Right renal pelvis (tissue), 4 donors: Measurements from ENCODE around the gene WDR81. TPM values are rescaled to one million over a fixed set of nuclear protein-coding genes. Genes with fewer than 3 reads are reported as not detected.
A peak's percentile ranks its signal among the peaks of the same experiment; 100 is the strongest.
"Not testable (repeated sequence)": the region's sequence is repeated elsewhere in the genome, so short reads cannot be mapped to it uniquely, and the experiment has no call there.

Experiments
- DNase-seq, 4 donors: peaks; one replicate each; pipeline ENCODE4 v3.0.0-alpha.2; 2013; ENCODE audit warnings: low read depth in 4 of 4, low spot score in 3 of 4, missing footprints in 1 of 4
- polyA plus RNA-seq, 4 donors: library from polyadenylated mRNA; unstranded; fragments of 120-200 nt; gene quantifications; one replicate each; pipeline ENCODE4 v1.2.1, GENCODE V29; 2013; ENCODE audit not compliant: insufficient read length in 4 of 4

Gene WDR81
- polyA plus RNA-seq, 4 donors, result 13.5 to 22.2 (median 15.4) TPM

DNA sequence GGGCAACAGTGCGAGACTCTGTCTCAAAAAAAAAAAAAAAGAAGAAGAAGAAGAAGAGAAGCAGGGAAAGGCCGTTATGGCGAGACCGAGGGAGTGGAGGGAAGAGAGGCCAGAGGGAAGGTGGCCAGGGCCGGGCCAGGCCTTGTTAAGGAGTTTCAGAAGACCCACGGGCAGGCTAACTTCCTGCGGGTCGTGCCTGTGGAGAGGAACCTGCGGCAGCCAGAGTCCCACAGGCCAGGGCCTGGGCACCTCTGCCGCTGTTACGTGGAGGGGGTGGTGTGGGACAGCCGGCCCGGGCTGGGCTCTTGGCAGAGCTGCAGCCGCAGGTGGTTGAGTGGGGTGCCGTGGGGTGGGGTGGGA is 5.4 kb downstream of the WDR81 start:
- DNase-seq, result no peak

- no peak for DNase-seq
Measured at GRCh38 chr17:1730326-1731193, 6.1 kb downstream of the WDR81 start.

- no peak for DNase-seq
Measured at GRCh38 chr17:1731194-1731506, 6.6 kb downstream of the WDR81 start.

GRCh38 chr17:1732241-1732832 is 7.8 kb downstream of the WDR81 start:
- DNase-seq, result no peak

DNA sequence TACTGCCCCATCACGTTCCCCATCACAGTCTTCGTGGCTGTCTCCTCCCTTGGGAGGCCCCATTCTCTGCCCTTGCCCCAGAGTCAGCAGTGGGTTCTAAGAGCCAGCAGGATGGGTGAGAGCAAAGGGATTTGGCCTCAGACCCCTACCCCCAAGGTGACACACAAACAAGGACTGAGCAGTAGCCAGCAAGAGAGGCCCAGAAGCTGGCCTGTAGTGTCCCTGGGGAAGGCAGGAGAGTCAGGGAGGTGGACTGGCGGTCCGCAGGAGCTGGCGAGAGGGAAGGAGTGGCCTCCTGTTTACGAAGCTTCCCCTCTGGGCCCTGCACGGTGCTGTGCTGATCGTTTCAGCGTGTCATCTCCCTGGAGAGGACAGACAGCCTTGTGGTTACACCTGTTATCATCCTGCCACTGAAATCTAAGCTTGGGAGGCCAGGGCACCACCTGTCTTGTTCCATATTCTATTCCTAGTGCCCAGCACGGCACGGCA is 8.4 kb downstream of the WDR81 start:
- DNase-seq, result no peak

DNA sequence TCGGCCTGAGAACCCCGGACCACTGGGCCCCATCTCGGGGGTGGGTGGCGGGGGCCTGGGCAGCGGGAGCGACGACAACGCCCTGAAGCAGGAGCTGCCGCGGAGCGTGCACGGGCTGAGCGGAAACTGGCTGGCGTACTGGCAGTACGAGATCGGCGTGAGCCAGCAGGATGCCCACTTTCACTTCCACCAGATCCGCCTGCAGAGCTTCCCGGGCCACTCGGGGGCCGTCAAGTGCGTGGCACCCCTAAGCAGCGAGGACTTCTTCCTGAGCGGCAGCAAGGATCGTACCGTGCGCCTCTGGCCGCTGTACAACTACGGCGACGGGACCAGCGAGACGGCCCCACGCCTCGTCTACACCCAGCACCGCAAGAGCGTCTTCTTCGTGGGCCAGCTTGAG is 9.3 kb downstream of the WDR81 start:
- DNase-seq, result no peak

DNA sequence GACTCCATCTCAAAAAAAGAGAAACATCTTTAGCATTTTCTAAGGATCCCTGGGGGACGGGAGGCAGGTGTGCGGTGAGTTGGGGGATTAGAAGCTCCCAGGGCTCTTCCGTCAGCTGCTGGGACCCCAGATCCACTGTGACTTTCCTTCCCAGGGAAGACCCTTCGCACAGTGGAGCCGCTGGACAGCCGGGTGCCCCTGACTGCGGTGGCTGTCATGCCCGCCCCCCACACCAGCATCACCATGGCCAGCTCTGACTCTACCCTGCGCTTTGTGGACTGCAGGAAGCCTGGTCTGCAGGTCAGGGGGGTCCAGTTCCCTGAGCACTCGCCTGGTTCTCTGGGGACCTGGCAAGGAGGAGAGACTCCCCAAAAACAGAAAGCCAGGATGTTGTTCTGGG is 10.9 kb downstream of the WDR81 start:
- no peak for DNase-seq

DNA sequence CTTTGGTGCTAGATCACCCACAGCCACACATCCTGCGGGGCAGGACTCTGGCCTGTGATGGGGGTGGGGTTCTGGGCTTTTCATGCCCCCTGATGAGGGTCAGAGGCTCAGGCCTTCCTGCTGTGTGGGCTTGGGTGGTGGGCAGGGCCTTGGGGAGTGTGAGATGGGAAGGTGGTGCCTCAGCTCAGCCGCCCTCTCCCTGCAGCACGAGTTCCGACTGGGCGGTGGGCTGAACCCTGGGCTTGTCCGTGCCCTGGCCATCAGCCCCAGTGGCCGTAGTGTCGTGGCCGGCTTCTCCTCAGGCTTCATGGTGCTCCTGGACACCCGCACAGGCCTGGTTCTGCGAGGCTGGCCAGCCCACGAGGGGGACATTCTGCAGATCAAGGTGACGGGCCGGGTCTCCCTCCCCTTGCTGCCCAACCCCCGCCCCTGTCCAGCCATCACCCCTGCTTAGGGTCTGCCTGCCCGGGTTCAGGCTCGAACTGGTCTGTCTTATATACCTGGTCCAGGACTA is 11.4 kb downstream of the WDR81 start:
- DNase-seq, result no peak

- DNase-seq, result no peak
Measured at GRCh38 chr17:1736348-1737281, 12.1 kb downstream of the WDR81 start.

DNA sequence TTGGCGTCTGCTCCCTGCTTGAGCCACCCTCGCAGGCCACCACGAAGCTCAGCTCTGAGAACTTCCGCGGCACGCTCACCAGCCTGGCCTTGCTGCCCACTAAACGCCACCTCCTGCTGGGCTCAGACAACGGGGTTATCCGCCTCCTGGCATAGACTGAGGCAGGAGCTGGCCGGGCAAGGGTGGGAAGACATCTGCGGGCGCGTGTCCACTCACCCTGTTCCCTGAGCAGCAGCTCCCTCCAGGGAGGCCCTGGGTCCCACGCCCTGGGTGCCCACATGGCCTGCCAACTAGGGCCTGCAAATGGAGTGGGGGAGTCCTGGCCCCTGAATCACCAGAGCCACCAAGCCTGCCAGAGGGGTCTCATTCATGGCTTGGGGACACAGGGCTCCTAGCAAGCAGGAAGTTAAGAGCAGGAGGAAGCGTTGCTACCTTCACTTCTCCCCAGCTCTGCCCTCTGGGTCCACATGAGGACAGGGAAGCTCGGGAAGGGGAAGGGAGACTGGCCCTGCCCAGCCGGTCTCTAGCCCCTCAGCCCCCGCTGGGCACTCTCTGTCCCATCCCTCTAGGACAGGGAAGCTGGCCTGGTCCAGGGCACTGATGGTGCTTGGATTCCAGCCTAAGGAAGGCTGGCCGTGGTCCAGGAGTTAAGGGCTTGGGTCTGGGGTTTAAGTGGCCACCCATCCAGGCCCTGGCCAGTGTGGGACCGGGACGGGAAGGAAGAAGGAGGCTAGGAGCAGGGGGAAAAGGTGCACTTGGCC is 13.2 kb downstream of the WDR81 start:
- no peak for DNase-seq

- DNase-seq, result not testable (repeated sequence)
Measured at GRCh38 chr17:1741899-1742298, 17.4 kb downstream of the WDR81 start.

DNA sequence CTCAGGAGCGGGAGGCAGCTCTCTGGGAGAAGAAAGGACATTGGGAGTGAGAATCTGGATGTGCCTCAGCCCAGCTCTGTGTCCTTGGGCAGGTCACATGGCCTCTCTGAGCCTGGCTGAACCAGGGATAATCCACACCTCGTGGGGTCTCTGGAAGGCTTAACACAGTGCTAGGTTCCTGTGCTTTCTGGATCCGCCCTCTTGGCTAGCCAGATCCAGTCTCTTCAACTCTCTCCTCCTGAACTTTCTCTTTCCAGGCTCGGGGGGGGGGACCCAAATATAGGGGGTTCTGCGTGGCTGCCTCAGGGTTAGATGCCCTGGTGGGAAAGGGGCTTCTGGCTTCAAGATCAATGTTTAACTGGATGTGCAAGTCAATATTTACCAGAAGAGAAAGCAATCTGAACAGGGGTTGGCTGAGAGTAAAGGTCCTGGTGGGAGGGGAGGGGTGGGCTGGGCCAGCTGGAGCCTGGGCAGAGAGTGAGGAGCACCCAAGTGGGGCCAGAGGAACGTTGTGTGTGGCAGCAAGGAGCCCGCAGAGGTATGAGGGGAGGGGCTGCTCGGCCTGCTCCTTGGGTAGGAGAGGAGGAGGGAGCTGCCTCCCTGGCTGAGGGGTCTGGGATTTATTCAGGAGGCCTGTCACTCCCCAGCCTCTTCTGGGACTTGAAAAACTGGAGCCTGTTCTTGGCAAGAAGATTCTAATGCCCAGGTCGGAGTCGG is 18.0 kb downstream of the WDR81 start, which contains the start of gene SERPINF2:
Gene SERPINF2 (plus strand): TSS at position 501 of the 717 bp plus-strand sequence. CDS start 2,125 bp downstream, outside the sequence.
- peak in 3 of 4 donors; percentile 50 to 65 (median 64) for DNase-seq

DNA sequence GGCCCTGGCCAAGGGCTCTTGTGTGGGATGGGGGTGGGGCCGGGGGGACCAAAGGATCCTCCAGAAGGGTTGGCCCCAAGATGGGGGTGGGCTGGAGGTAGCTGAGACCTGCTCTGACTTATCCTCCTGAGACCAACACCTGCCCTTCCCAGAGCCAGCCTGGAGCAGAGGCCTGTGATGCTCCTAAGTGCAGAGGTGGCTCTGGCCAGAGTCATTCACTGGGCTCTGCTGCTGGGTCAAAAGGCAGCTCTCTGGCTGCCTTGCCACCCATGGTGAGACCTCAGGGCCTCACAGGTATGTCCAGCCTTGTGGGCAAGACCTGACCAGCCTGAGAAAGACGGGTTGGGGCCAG is 18.6 kb downstream of the WDR81 start:
- no peak for DNase-seq

DNA sequence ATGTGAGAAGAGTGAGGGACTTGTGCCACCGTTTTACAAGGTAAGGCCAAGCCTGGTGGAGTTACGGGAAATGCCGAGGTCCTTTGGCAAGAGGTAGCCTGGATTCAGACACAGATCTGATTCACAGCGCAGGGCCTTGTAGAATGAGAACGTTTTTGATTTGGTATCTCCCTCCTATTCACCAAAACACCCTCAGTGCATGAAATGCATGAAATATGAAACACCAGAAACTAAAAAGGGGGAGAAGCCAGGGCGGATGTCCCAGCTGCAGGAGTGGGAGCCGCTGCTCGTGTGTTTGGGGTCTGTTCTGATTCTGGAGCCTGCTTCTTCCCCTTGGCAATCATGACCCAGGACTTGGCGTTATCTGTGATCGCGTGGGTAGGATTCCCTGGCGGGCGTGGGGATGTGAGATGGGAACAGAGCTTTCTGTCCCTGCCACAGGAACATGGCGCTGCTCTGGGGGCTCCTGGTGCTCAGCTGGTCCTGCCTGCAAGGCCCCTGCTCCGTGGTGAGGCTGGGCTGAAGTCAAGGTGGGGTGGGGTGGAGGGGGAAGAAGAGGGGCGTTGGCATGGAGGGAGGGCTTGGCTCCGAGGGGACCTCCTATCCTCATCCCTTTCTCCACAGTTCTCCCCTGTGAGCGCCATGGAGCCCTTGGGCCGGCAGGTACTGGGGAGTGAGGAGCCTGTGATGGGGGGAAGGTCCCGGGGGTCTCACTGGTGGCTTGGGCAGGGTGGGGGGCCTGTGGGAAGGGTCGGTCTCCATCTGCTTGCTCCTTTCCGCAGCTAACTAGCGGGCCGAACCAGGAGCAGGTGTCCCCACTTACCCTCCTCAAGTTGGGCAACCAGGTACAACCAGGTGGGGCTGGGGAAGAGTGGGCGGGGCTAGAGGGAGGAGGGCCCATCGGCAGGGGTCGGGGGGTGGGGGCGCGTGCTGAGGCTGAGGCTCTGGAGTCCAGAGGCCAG is 20.3 kb downstream of the WDR81 start:
- no peak for DNase-seq

DNA sequence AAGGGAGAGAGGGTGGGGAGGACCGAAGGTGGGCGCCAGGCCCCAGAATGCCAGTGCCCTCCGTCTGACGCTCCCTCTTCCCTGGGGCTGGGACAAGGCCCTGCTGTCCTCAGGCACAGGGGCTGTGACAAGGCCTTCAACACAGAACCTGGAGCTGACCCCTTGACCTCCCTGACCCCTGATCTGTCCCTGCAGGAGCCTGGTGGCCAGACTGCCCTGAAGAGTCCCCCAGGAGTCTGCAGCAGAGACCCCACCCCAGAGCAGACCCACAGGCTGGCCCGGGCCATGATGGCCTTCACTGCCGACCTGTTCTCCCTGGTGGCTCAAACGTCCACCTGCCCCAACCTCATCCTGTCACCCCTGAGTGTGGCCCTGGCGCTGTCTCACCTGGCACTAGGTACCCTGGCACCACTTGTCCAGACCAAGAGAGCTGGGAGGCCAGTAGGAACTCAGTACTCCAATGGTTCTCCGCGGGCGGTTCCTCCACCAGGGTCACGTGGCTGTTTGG is 21.1 kb downstream of the WDR81 start:
- DNase-seq, result no peak

GRCh38 chr17:1746975-1747543 is 22.6 kb downstream of the WDR81 start:
- no peak for DNase-seq

GRCh38 chr17:1750628-1751027 is 26.1 kb downstream of the WDR81 start:
- no peak for DNase-seq
